A549 (cell line): ENCODE results near the gene MICOS13.

Experiments used
- HMGXB4 ChIP-seq: fragments of 250-450 bp; sonication (Bioruptor Pico); IDR thresholded peaks from 2 replicates; pipeline ENCODE4 v1.5.0; 2021; ENCODE audit warnings: mild to moderate bottlenecking, moderate library complexity, borderline replicate concordance
- MAZ ChIP-seq: fragments of 150-350 bp; IDR thresholded peaks from 2 replicates; pipeline ENCODE4 v1.6.1; 2014; ENCODE audit warnings: antibody characterized with exemption, low read depth, low read length, borderline replicate concordance
- RFX5 ChIP-seq: fragments of 450-650 bp; IDR thresholded peaks from 2 replicates; pipeline ENCODE4 v1.7.1; 2014; ENCODE audit warnings: antibody characterized with exemption, mild to moderate bottlenecking, moderate library complexity
- SMC3 ChIP-seq: fragments of >200 bp; sonication (Bioruptor Twin); formaldehyde crosslinking; IDR thresholded peaks from 3 replicates; pipeline ENCODE4 v1.6.1; 2018; ENCODE audit warnings: inconsistent platforms
- TF ChIP-seq, protein P1 (sequence below): fragments of >200 bp; sonication (Bioruptor Twin); formaldehyde crosslinking; IDR thresholded peaks from 3 replicates; pipeline ENCODE4 v1.5.1; 2016

GRCh38 chr19:5714816-5715215, 34.5 kb upstream of the MICOS13 start:
- TF ChIP-seq, protein P1, sequence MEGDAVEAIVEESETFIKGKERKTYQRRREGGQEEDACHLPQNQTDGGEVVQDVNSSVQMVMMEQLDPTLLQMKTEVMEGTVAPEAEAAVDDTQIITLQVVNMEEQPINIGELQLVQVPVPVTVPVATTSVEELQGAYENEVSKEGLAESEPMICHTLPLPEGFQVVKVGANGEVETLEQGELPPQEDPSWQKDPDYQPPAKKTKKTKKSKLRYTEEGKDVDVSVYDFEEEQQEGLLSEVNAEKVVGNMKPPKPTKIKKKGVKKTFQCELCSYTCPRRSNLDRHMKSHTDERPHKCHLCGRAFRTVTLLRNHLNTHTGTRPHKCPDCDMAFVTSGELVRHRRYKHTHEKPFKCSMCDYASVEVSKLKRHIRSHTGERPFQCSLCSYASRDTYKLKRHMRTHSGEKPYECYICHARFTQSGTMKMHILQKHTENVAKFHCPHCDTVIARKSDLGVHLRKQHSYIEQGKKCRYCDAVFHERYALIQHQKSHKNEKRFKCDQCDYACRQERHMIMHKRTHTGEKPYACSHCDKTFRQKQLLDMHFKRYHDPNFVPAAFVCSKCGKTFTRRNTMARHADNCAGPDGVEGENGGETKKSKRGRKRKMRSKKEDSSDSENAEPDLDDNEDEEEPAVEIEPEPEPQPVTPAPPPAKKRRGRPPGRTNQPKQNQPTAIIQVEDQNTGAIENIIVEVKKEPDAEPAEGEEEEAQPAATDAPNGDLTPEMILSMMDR: no peak
- TF ChIP-seq RFX5 (no peak), HMGXB4 (CRISPR knock-in tag) (no peak), SMC3 (no peak), MAZ (no peak)
